Large intestine (tissue), 3 donors: ENCODE measurements around the gene APLF. TPM values are rescaled to one million over a fixed set of nuclear protein-coding genes. Genes with fewer than 3 reads are reported as not detected.

Experiments
- DNase-seq, 2 donors: peaks; one replicate each; pipeline versions ENCODE4 v3.0.0 to v3.0.0-alpha.2; 2013
- H3K27ac ChIP-seq: one replicate; pipeline ENCODE4 v1.5.1; 2013; ENCODE audit warnings: low read length
- H3K27me3 ChIP-seq: 2 replicates; pipeline ENCODE4 v1.6.1; 2013; ENCODE audit warnings: low read length; ENCODE audit not compliant: control insufficient read depth, insufficient read depth
- H3K36me3 ChIP-seq: 2 replicates; pipeline ENCODE4 v1.6.1; 2013; ENCODE audit warnings: low read length; ENCODE audit not compliant: control insufficient read depth, insufficient read depth
- H3K4me1 ChIP-seq: one replicate; pipeline ENCODE4 v1.6.1; 2013; ENCODE audit warnings: low read length; ENCODE audit not compliant: control insufficient read depth, insufficient read depth
- H3K4me3 ChIP-seq: one replicate; pipeline ENCODE4 v1.5.1; 2013; ENCODE audit warnings: low read length
- H3K9me3 ChIP-seq: one replicate; pipeline ENCODE4 v1.6.1; 2013; ENCODE audit warnings: mild to moderate bottlenecking, low read depth, low read length, moderate library complexity; ENCODE audit not compliant: control insufficient read depth
- WGBS: methylation state at CpG from one replicate; pipeline ENCODE4 v1.1.5; 2013; ENCODE audit warnings: low lambda C conversion rate; ENCODE audit not compliant: insufficient coverage; 5-methylcytosine and 5-hydroxymethylcytosine counted together
- polyA plus RNA-seq: library from polyadenylated mRNA; unstranded; fragments of 120-200 nt; gene quantifications from one replicate; pipeline ENCODE4 v1.2.1, GENCODE V29; 2013

The APLF gene
- polyA plus RNA-seq, 1 donor = 2.0 TPM

DNA sequence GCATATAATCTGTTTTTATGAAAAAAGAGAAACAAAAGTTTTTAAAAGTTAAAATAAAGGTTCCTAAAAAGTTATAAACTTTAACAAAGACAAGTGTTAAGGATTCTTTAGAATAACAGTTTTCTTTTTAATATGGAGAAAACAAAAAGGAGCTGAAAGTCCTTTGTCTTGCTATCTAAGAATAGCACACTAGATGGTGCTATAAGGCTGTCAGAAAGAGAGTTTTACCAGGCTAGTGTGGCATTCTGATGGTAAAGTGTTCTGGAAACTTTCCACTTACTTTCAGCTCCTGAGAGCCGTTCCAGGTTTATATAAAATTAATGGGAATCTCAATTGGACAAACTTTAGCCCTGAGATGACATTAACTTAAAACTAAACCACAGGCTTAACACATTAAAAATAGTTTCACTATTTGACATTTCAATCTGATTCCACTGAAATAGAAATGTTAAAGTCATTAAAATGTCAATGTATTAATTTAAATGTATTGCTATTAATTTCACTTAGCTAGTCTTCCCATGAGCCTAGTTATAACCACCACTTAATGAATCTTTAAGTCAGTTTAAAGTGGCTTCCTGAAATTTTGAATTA lies 4.0 kb upstream of the APLF start:
- H3K9me3 ChIP-seq = no peaks in the 10 kb centered on the region
- peaks cover 3% of the 10 kb centered on the region for H3K4me1 ChIP-seq
- no peaks in the 10 kb centered on the region for H3K27me3 ChIP-seq
- no peaks in the 10 kb centered on the region for H3K36me3 ChIP-seq
- WGBS = no CpG with 5 or more reads among the region's 1 CpG
- DNase-seq = peak; percentile 23 to 34
- H3K4me3 ChIP-seq = no peak overlapping the region
- H3K27ac ChIP-seq = no peak overlapping the region

DNA sequence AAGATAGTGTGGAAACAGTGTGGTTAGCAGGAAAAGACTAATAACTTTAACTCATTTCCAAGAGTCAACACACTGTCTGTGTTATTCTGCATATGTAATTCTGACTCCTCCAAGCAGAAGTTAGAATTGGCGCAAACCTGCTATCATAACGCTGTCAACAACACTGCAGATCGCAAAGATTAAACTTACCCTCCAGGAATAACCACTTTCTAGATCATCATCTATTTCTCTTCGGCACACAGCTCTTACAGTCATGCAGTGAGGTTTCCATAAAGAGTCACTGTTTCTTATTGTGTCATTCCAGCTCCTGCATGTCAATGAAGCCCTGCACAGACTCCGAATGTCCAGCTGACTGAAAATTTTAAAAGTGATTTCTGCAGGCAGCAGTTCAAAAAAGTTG lies 2.7 kb upstream of the APLF start:
- no peak for DNase-seq
- Histone ChIP-seq H3K4me1 (peaks cover 4% of the 10 kb centered on the region), H3K27ac (no peak overlapping the region), H3K27me3 (no peaks in the 10 kb centered on the region), H3K4me3 (no peak overlapping the region), H3K36me3 (no peaks in the 10 kb centered on the region), H3K9me3 (no peaks in the 10 kb centered on the region)
- WGBS = 88% methylated on average over 2 of the region's 5 CpGs

DNA sequence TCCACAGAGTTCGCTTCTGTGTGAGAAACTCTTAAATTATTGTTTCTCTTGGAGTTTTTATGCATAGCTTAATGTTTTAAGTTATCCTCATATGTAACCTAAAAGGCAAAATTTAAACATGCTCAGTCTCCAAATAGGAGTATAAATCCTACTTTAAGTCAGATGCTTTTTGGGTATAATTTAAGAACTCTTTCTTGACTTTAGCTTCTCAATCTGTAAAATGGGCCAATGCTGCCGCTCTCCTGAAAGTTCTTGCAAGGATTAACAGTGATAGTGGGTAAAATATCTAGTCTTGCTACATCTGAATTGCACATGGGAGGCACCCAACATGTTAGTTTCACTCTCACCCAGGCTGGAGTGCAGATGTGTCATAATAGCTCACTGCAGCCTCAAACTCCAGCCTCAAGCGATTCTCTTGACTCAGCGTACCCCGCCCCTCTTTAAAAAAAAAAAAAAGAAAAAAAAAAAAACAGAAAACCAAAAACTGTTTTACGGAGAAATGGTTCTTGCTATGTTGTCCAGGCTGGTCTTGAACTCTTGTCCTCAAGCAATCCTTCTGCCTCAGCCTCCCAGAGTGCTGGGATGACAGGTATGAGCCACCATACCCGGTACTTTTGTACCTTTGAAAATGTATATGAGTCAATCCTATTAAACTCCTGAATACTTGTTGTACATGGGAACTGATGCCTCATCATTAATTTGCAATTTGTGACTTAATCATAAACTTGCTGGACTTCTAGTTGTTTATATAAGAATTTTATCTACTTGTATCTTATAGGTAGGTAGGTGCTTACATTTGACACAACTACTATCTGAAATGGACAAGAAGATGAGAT lies 2.1 kb upstream of the APLF start:
- Histone ChIP-seq H3K27me3 (no peaks in the 10 kb centered on the region), H3K4me3 (no peak overlapping the region), H3K27ac (no peak overlapping the region), H3K36me3 (no peaks in the 10 kb centered on the region), H3K9me3 (no peaks in the 10 kb centered on the region), H3K4me1 (peaks cover 4% of the 10 kb centered on the region)
- DNase-seq = peak; percentile 17 to 46
- WGBS = 100% methylated on average over 1 of the region's 7 CpGs

DNA sequence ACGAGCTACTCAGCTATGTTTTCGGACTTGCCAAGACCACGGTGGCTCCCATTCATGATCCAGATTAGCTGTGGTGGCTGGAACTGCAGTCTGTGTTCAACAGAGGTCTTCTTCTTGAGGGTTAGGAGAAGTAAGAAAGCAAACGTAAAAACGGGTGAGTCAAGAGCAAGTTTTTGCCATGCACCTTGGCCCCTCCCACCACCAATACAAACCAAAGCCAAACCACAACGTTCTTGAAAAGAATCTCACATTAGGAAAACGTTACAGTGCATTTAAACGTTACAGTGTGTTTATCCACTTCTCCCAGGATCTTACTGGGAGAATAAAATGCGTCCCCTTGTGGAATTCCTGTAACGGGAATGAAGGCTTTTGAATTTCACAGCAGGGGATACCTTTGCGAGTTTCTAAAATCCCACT lies 1.0 kb upstream of the APLF start:
- Histone ChIP-seq H3K4me3 (peak overlapping the region; percentile 90), H3K9me3 (no peaks in the 10 kb centered on the region), H3K27me3 (no peaks in the 10 kb centered on the region), H3K4me1 (peaks cover 4% of the 10 kb centered on the region), H3K36me3 (no peaks in the 10 kb centered on the region), H3K27ac (peak overlapping the region; percentile 85)
- WGBS = no CpG with 5 or more reads among the region's 11 CpGs
- DNase-seq = peak; percentile 13 to 48

GRCh38 chr2:68466778-68467076 lies 658 bp upstream of the APLF start:
- no CpG with 5 or more reads among the region's 18 CpGs for WGBS
- Histone ChIP-seq H3K27me3 (no peaks in the 10 kb centered on the region), H3K27ac (peak overlapping the region; percentile 85), H3K9me3 (no peaks in the 10 kb centered on the region), H3K36me3 (no peaks in the 10 kb centered on the region), H3K4me1 (peaks cover 4% of the 10 kb centered on the region), H3K4me3 (peak overlapping the region; percentile 90)
- DNase-seq = no peak

DNA sequence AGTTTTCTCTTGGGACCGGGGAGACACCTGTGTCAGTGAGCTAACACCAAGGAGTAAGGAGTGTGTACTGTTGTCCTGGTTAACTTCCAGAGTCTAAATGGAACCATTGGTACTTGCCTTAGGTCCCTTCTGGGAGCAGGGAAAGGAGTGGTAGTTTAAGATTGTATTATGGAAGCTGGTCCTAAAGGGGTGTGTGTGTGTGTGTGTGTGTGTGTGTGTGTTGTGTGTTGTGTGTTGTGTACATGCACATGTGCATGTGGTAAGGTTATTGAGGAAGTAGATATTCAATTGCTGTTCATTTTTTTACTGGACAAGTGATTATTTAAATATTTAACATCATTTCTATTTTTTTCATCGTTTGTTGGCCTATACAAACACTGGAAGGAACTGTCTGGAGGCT lies 1.4 kb downstream of the APLF start:
- Histone ChIP-seq H3K27me3 (no peaks in the 10 kb centered on the region), H3K27ac (no peak overlapping the region), H3K4me1 (peaks cover 4% of the 10 kb centered on the region), H3K9me3 (no peaks in the 10 kb centered on the region), H3K4me3 (no peak overlapping the region), H3K36me3 (no peaks in the 10 kb centered on the region)
- WGBS = 100% methylated on average over 1 of the region's 2 CpGs
- DNase-seq = no peak

DNA sequence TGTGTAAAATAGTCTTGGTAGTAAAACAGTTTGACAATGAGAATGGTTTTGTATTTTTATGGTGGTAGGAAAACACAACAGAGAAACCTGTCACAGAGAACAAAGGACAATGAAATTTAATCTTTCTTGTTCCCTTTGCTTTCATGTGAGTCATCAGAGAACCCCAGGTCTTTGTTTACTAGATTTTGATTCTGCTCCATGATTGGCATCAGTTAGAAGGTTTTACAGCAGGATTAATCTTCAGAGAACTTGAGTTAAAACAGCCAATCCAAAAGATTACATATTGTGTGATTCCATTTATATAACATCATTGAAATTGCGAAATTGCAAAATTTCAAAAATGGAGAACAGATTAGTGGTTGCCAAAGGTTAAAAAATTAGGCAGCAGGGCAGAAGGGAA lies 2.5 kb downstream of the APLF start:
- no peak overlapping the region for H3K4me3 ChIP-seq
- WGBS = 67% methylated on average over 1 of the region's 1 CpG
- no peaks in the 10 kb centered on the region for H3K27me3 ChIP-seq
- H3K9me3 ChIP-seq = no peaks in the 10 kb centered on the region
- peaks cover 4% of the 10 kb centered on the region for H3K4me1 ChIP-seq
- no peak overlapping the region for H3K27ac ChIP-seq
- no peaks in the 10 kb centered on the region for H3K36me3 ChIP-seq
- no peak for DNase-seq

DNA sequence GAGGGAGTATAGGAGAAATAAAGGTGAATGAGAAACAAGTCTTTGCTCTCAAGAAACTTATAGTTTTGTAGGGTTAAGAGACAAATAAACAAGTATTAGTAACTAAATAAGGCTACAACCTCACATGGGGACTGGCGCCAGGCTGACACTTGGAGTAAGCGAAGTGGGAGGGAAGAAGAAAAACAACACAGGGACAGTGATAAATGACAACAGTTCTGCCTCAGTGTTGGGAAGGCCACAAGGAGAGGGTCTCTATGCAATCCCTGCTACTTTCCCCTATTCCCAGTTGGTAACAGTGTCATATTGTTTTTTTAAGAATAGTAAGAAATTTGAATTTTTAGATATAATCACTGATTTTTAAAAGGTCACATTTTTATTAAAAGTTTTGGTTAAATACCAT lies 4.0 kb downstream of the APLF start:
- Histone ChIP-seq H3K27me3 (no peaks in the 10 kb centered on the region), H3K36me3 (no peaks in the 10 kb centered on the region), H3K27ac (no peak overlapping the region), H3K4me3 (no peak overlapping the region), H3K4me1 (peaks cover 7% of the 10 kb centered on the region), H3K9me3 (no peaks in the 10 kb centered on the region)
- WGBS = 100% methylated on average over 2 of the region's 2 CpGs
- no peak for DNase-seq

GRCh38 chr2:68472796-68473414 lies 5.5 kb downstream of the APLF start:
- Histone ChIP-seq H3K27me3 (no peaks in the 10 kb centered on the region), H3K36me3 (no peaks in the 10 kb centered on the region), H3K27ac (no peak overlapping the region), H3K4me3 (no peak overlapping the region), H3K9me3 (no peaks in the 10 kb centered on the region), H3K4me1 (peaks cover 7% of the 10 kb centered on the region)
- no peak for DNase-seq
- 100% methylated on average over 2 of the region's 3 CpGs for WGBS

DNA sequence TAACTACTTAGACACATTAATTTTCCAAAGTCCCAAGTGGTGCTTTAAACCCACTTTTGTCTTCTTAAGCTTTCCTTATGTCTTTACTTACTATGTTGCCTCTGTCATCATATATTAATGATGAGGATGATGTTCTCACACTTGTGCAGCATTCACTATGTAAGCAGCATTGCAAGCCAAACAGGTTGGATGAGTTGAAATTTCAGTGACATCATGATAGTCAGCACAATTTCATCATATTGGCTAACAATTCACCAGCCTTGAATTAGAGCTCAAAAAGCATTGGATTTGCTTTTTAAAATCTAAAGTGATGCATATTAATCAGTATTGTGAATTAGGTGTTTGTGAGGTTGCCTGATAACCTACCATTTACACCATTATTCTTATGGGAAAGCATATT lies 7.7 kb downstream of the APLF start:
- DNase-seq = peak; percentile 69 to 76
- no peaks in the 10 kb centered on the region for H3K36me3 ChIP-seq
- peak overlapping the region; percentile 8 for H3K27ac ChIP-seq
- no peak overlapping the region for H3K4me3 ChIP-seq
- H3K27me3 ChIP-seq = no peaks in the 10 kb centered on the region
- no peaks in the 10 kb centered on the region for H3K9me3 ChIP-seq
- peaks cover 4% of the 10 kb centered on the region for H3K4me1 ChIP-seq
